GM19467 (cell line): ENCODE results near the gene CRISP3.

Source experiments
- ATAC-seq: cut with Tn5 transposase; IDR thresholded peaks from one replicate; pipeline ENCODE4 v1.9.1; 2021; ENCODE audit warnings: mild to moderate bottlenecking, moderate library complexity; ENCODE audit not compliant: unreplicated experiment

CRISP3 gene

GRCh38 chr6:49692534-49692933, 51.7 kb downstream of the CRISP3 start:
- ATAC-seq: no peak
